ENCODE results near the gene ITGB2. TPM values are rescaled to one million over a fixed set of nuclear protein-coding genes. Genes with fewer than 3 reads are reported as not detected.
"Not testable (repeated sequence)": the region's sequence is repeated elsewhere in the genome, so short reads cannot be mapped to it uniquely, and the experiment has no call there.

ITGB2 gene
- total RNA-seq, 1 experiment from 2014 or later: 24.8 TPM

- no TSS peak for BruUV-seq (replicated peaks)
- no peak overlapping the region for H3K4me3 Mint-ChIP-seq (ENCODE audit: unreplicated experiment)
- H3K36me3 Mint-ChIP-seq (ENCODE audit: insufficient read depth, unreplicated experiment): peaks cover 4% of the 10 kb centered on the region
- no peaks in the 10 kb centered on the region for H3K27me3 Mint-ChIP-seq (ENCODE audit: insufficient read depth, unreplicated experiment)
- ChIA-PET POLR2A (interaction anchor here (0.7 to 13.5 kb wide), 11 partner anchors 8 to 119 kb away, joined by 3 to 161 read pairs (median 3); partner anchors contain the start of genes PTTG1IP, SUMO3 and UBE2G2), CTCF (interaction anchor here (0.6 to 4.2 kb wide), 5 partner anchors 13 to 249 kb away, joined by 3 to 31 read pairs (median 3); partner anchors contain the start of gene SLX9)
- peaks cover 36% of the 10 kb centered on the region for H3K4me1 Mint-ChIP-seq (ENCODE audit: insufficient read depth, unreplicated experiment)
- H3K27ac Mint-ChIP-seq (ENCODE audit: low read depth, unreplicated experiment): peak overlapping the region; percentile 98
- no peaks in the 10 kb centered on the region for H3K9me3 Mint-ChIP-seq (ENCODE audit: unreplicated experiment)
- peak; percentile 18 for DNase-seq (ENCODE audit: unreplicated experiment)
- intact Hi-C loops (cut with micrococcal nuclease): no loop called here
- TF ChIP-seq, protein P1, sequence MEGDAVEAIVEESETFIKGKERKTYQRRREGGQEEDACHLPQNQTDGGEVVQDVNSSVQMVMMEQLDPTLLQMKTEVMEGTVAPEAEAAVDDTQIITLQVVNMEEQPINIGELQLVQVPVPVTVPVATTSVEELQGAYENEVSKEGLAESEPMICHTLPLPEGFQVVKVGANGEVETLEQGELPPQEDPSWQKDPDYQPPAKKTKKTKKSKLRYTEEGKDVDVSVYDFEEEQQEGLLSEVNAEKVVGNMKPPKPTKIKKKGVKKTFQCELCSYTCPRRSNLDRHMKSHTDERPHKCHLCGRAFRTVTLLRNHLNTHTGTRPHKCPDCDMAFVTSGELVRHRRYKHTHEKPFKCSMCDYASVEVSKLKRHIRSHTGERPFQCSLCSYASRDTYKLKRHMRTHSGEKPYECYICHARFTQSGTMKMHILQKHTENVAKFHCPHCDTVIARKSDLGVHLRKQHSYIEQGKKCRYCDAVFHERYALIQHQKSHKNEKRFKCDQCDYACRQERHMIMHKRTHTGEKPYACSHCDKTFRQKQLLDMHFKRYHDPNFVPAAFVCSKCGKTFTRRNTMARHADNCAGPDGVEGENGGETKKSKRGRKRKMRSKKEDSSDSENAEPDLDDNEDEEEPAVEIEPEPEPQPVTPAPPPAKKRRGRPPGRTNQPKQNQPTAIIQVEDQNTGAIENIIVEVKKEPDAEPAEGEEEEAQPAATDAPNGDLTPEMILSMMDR (IDR thresholded peaks at IDR 0.05; ENCODE audit: unreplicated experiment): no peak
Measured at GRCh38 chr21:44880405-44881197, 40.1 kb downstream of the ITGB2 start.

- CTCF ChIA-PET: interaction anchor here (1.4 to 1.7 kb wide), 2 partner anchors 78 to 1090 kb away, joined by 3 to 9 read pairs; partner anchors contain the start of genes RRP1 and UBE2G2
- BruUV-seq (replicated peaks); intact Hi-C loops (cut with micrococcal nuclease); H3K36me3 Mint-ChIP-seq (ENCODE audit: insufficient read depth, unreplicated experiment); H3K9me3 Mint-ChIP-seq (ENCODE audit: unreplicated experiment); H3K4me3 Mint-ChIP-seq (ENCODE audit: unreplicated experiment); H3K27me3 Mint-ChIP-seq (ENCODE audit: insufficient read depth, unreplicated experiment); DNase-seq (ENCODE audit: unreplicated experiment): not testable (repeated sequence)
- Mint-ChIP-seq H3K4me1 (ENCODE audit: insufficient read depth, unreplicated experiment) (peaks cover 40% of the 10 kb centered on the region), H3K27ac (ENCODE audit: low read depth, unreplicated experiment) (peak overlapping the region; percentile 89)
- POLR2A ChIA-PET: interaction anchor here (1.0 to 13.5 kb wide), 6 partner anchors 9 to 78 kb away, joined by 3 to 161 read pairs (median 11); partner anchors contain the start of gene UBE2G2
Measured at GRCh38 chr21:44879238-44879637, 41.5 kb downstream of the ITGB2 start.

DNA sequence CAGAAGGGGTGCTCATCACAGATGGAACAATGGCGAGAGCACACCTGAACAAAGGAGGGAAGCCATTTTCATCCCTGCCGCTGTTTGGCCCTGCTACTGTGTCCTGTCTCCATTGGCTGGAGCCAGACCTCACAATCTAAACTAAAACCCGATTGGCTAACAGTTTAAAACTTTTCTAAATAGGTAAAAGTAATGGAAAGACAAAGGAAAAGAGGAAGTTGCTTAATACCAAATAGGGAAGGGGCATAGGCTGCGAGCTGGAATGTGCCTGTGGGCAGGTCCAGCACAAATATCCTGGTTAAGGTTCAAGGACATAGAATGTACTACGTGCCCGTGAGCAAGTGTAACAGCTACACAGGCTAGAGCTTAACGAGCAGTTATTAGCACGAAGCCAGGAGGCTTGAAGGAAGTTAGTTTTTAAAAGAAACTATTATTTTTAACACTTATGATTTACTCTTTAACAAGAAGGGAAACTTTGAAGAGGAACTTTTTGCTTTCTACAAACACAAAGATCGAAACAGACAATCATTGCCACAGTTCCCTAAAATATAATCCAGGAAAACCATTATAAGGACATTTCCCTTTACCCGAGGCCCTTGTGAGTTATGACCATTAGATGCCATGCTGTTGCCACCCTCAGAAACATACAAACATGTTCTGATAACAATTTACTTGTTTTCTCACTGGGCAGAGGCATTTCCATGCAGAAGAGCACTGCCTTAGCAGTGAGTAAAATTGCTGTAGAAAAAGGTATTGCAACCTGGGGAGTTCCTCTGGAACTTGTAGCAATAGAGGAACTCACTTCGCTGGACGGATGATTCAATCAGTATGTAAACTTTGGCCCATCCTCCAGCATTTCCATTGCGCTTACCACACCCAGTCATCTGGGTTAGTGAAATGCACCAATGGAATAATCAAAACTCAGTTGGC lies 42.4 kb downstream of the ITGB2 start:
- TSS peak; percentile 79 for BruUV-seq (replicated peaks)
- ChIA-PET CTCF (interaction anchor here (1.4 to 3.8 kb wide), 4 partner anchors 77 to 1089 kb away, joined by 3 to 36 read pairs (median 6); partner anchors contain the start of genes RRP1 and UBE2G2), POLR2A (interaction anchor here (0.8 to 13.5 kb wide), 8 partner anchors 9 to 77 kb away, joined by 4 to 161 read pairs (median 5); partner anchors contain the start of genes SLX9 and UBE2G2)
- Mint-ChIP-seq H3K4me1 (ENCODE audit: insufficient read depth, unreplicated experiment) (peaks cover 40% of the 10 kb centered on the region), H3K36me3 (ENCODE audit: insufficient read depth, unreplicated experiment) (peaks cover 10% of the 10 kb centered on the region), H3K4me3 (ENCODE audit: unreplicated experiment) (peak overlapping the region; percentile 54), H3K27me3 (ENCODE audit: insufficient read depth, unreplicated experiment) (no peaks in the 10 kb centered on the region), H3K9me3 (ENCODE audit: unreplicated experiment) (no peaks in the 10 kb centered on the region), H3K27ac (ENCODE audit: low read depth, unreplicated experiment) (peak overlapping the region; percentile 89)
- intact Hi-C loops (cut with micrococcal nuclease): loop anchor here (1.0 kb wide), 1 partner anchor 33 kb away; no protein-coding TSS in a partner anchor
- DNase-seq (ENCODE audit: unreplicated experiment): peak; percentile 81
- TF ChIP-seq, protein P1 (IDR thresholded peaks at IDR 0.05; ENCODE audit: unreplicated experiment): no peak

DNA sequence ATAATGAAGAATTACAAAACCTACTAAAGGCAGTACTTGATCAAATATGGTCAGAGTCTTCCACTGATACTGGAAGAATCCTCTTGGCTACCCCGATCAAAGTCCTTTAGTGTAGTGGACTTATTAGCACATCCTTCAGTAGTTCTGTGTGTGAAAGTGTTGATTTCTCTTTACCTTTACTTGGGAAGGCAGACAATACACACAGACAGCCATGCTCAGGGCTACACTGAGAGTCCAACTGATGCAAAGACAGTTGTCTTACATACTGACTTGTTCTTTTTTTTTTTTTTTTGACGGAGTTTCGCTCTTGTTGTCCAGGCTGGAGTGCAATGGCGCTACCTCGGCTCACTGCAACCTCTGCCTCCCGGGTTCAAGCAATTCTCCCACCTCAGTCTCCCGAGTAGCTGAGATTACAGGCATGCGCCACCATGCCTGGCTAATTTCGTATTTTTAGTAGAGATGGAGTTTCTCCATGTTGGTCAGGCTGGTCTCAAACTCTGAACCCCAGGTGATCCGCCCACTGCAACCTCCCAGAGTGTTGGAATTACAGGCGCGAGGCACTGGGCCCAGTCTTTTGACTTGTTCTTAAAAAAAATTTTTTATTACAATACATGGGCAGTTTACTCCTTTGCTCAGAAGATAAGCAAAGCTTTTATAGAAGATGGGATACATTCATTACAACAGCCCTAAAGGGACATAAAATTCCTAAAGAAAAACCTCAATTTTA lies 43.7 kb downstream of the ITGB2 start:
- no peaks in the 10 kb centered on the region for H3K9me3 Mint-ChIP-seq (ENCODE audit: unreplicated experiment)
- no peak overlapping the region for H3K4me3 Mint-ChIP-seq (ENCODE audit: unreplicated experiment)
- peaks cover 22% of the 10 kb centered on the region for H3K36me3 Mint-ChIP-seq (ENCODE audit: insufficient read depth, unreplicated experiment)
- POLR2A ChIA-PET: interaction anchor here (0.7 to 13.5 kb wide), 7 partner anchors 9 to 76 kb away, joined by 3 to 161 read pairs (median 4); partner anchors contain the start of genes SLX9 and UBE2G2
- intact Hi-C loops (cut with micrococcal nuclease): no loop called here
- peaks cover 30% of the 10 kb centered on the region for H3K4me1 Mint-ChIP-seq (ENCODE audit: insufficient read depth, unreplicated experiment)
- TF ChIP-seq, protein P1 (IDR thresholded peaks at IDR 0.05; ENCODE audit: unreplicated experiment): no peak
- H3K27ac Mint-ChIP-seq (ENCODE audit: low read depth, unreplicated experiment): no peak overlapping the region
- BruUV-seq (replicated peaks): no TSS peak
- H3K27me3 Mint-ChIP-seq (ENCODE audit: insufficient read depth, unreplicated experiment): no peaks in the 10 kb centered on the region
- DNase-seq (ENCODE audit: unreplicated experiment): no peak
- CTCF ChIA-PET: interaction anchor here (0.6 to 3.8 kb wide), 3 partner anchors 50 to 84 kb away, joined by 3 to 36 read pairs (median 3); partner anchors contain the start of gene UBE2G2

Measured in MCF 10A (cell line).